Loucy (cell line): Measurements from ENCODE around the gene ZNF814.
"Not testable (repeated sequence)": the region's sequence is repeated elsewhere in the genome, so short reads cannot be mapped to it uniquely, and the experiment has no call there.

Source experiments
- H2AFZ ChIP-seq: fragments of 200-600 bp; sonication (generic); 2 replicates; pipeline ENCODE4 v1.6.0; 2016; ENCODE audit warnings: antibody characterized with exemption, mild to moderate bottlenecking, low read length, moderate library complexity
- H3F3A ChIP-seq: fragments of 200-600 bp; 2 replicates; pipeline ENCODE4 v1.6.0; 2016; ENCODE audit warnings: antibody characterized with exemption, low read depth, mild to moderate bottlenecking
- H3K27me3 ChIP-seq: fragments of 200-600 bp; sonication (generic); 2 replicates; pipeline ENCODE4 v1.6.1; 2014; ENCODE audit warnings: low read length, mild to moderate bottlenecking; ENCODE audit not compliant: insufficient read depth, poor library complexity, severe bottlenecking
- H3K36me3 ChIP-seq: fragments of 200-600 bp; sonication (generic); 2 replicates; pipeline ENCODE4 v1.6.1; 2016; ENCODE audit warnings: low read length; ENCODE audit not compliant: insufficient read depth
- H3K4me1 ChIP-seq: fragments of 200-600 bp; sonication (generic); 2 replicates; pipeline ENCODE4 v1.5.1; 2014; ENCODE audit warnings: low read length, mild to moderate bottlenecking; ENCODE audit not compliant: insufficient read depth, poor library complexity, severe bottlenecking
- H3K4me2 ChIP-seq: fragments of 200-600 bp; sonication (generic); 2 replicates; pipeline ENCODE4 v1.6.0; 2014; ENCODE audit warnings: antibody characterized with exemption, low read length, low read depth, mild to moderate bottlenecking; ENCODE audit not compliant: poor library complexity, severe bottlenecking
- H3K4me3 ChIP-seq: fragments of 200-600 bp; sonication (generic); 2 replicates; pipeline ENCODE4 v1.5.1; 2014; ENCODE audit warnings: low read length, mild to moderate bottlenecking, mixed read lengths; ENCODE audit not compliant: poor library complexity, severe bottlenecking
- H3K79me2 ChIP-seq: fragments of 200-600 bp; sonication (generic); 2 replicates; pipeline ENCODE4 v1.6.1; 2014; ENCODE audit warnings: low read length; ENCODE audit not compliant: insufficient read depth
- H3K9ac ChIP-seq: fragments of 200-600 bp; sonication (generic); 2 replicates; pipeline ENCODE4 v1.6.0; 2014; ENCODE audit warnings: mild to moderate bottlenecking, low read depth, low read length, moderate library complexity; ENCODE audit not compliant: poor library complexity, severe bottlenecking
- H3K9me2 ChIP-seq: fragments of 200-600 bp; sonication (generic); replicated peaks from 2 replicates; pipeline ENCODE4 v1.6.1; 2016; ENCODE audit warnings: low read depth, low read length, mixed read lengths
- H3K9me3 ChIP-seq: fragments of 200-600 bp; sonication (generic); 2 replicates; pipeline ENCODE4 v1.6.1; 2014; ENCODE audit warnings: mild to moderate bottlenecking, antibody characterized with exemption, low read length, low read depth; ENCODE audit not compliant: insufficient read depth
- H4K20me1 ChIP-seq: fragments of 200-600 bp; sonication (generic); 2 replicates; pipeline ENCODE4 v1.6.0; 2014; ENCODE audit warnings: antibody characterized with exemption, low read length, mild to moderate bottlenecking; ENCODE audit not compliant: insufficient read depth, poor library complexity, severe bottlenecking
- EZH2phosphoT487 ChIP-seq: fragments of 200-600 bp; IDR thresholded peaks from 2 replicates; pipeline ENCODE4 v1.6.1; 2018; ENCODE audit warnings: antibody characterized with exemption, mild to moderate bottlenecking, moderate library complexity, borderline replicate concordance
- TF ChIP-seq, protein P1 (sequence below): fragments of 200-600 bp; sonication (generic); conservative IDR thresholded peaks from 2 replicates; pipeline ENCODE4 v1.5.1; 2014; ENCODE audit warnings: mild to moderate bottlenecking, antibody characterized with exemption, low read length

ZNF814 gene

DNA sequence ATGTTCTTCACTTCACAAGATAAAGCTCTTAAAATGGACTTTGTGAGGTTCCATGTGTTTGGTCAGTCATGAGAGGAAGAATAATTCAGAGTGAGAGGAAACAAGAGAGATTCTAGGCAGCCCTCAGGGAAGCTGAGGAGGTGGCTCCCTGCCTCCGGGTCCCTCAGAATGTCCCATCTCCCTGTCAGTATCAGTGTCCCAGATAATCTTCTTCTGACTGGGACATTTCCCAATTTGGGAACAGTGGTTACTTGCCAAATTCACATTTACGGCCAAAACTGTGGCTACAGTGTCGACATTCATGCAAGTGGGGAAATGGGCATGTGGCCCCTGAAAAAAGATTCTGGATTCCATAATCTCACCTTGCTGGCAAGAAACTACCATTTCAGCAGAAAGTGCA, 18.6 kb upstream of the ZNF814 start:
- Histone ChIP-seq H3K27me3 (no peaks in the 10 kb centered on the region), H3K9ac (no peak overlapping the region), H3K4me2 (no peak overlapping the region), H3K4me1 (no peaks in the 10 kb centered on the region), H3K79me2 (peaks cover 4% of the 10 kb centered on the region; the same call in 1 of the 2 replicates), H3K9me3 (no peaks in the 10 kb centered on the region), H3K4me3 (no peak overlapping the region), H4K20me1 (no peaks in the 10 kb centered on the region), H3F3A (no peaks in the 10 kb centered on the region), H3K9me2 (no peaks in the 10 kb centered on the region), H2AFZ (no peak overlapping the region), H3K36me3 (peaks cover 20% of the 10 kb centered on the region; the same call in 1 of the 2 replicates)
- no peak for TF ChIP-seq EZH2phosphoT487

DNA sequence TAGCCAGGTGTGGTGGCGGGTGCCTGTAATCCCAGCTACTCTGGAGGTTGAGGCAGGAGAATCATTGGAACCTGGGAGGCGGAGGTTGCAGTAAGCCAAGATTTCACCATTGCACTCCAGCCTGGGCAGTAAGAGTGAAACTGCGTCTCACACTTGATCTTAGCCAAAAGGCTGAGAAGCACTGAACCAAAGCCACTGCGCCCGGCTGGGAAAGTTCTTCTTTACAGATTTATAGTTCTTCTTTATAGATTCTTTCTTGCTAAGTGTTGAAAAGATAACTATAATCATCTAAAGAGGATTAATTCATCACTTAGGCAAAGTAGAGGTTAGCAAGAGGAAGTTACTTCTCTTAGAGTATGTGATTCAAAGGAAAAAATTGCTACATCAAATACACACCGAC, 16.4 kb upstream of the ZNF814 start:
- H3K36me3 ChIP-seq, result peaks cover 7% of the 10 kb centered on the region; the same call in 1 of the 2 replicates
- TF ChIP-seq EZH2phosphoT487, result no peak
- TF ChIP-seq, protein P1, sequence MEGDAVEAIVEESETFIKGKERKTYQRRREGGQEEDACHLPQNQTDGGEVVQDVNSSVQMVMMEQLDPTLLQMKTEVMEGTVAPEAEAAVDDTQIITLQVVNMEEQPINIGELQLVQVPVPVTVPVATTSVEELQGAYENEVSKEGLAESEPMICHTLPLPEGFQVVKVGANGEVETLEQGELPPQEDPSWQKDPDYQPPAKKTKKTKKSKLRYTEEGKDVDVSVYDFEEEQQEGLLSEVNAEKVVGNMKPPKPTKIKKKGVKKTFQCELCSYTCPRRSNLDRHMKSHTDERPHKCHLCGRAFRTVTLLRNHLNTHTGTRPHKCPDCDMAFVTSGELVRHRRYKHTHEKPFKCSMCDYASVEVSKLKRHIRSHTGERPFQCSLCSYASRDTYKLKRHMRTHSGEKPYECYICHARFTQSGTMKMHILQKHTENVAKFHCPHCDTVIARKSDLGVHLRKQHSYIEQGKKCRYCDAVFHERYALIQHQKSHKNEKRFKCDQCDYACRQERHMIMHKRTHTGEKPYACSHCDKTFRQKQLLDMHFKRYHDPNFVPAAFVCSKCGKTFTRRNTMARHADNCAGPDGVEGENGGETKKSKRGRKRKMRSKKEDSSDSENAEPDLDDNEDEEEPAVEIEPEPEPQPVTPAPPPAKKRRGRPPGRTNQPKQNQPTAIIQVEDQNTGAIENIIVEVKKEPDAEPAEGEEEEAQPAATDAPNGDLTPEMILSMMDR, result no peak
- no peaks in the 10 kb centered on the region for H4K20me1 ChIP-seq

DNA sequence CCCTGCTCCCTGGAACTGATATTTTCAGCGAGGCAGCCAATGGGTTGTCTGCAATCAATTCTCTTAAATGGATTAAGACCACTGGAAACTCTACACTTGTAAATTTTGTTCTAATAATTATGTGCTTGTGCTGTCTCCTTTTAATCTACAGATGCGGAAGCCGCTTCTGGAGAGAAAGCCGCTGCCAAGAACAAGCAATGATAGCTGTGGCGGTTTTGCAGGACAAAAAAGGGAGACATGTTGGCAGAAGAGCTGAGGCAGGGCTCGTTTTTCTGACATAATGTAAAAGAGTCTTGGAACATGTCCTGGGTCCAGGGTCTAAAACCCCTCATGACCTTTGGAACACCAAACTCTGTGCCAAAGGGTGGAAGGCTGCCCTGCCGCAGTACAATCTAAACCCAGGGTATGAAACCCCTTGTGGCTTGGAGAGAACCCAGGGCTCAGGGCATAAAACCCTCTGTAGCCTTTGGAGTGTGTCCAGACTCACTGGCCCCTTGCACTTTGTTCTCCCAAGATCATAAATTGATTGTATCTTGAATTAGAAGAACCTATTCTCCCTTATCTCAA, 14.9 kb upstream of the ZNF814 start:
- H3K4me3 ChIP-seq, result no peak overlapping the region
- no peak overlapping the region for H3K9ac ChIP-seq
- TF ChIP-seq, protein P1, result no peak
- TF ChIP-seq EZH2phosphoT487, result no peak
- H2AFZ ChIP-seq, result no peak overlapping the region
- H3K79me2 ChIP-seq, result no peaks in the 10 kb centered on the region
- no peaks in the 10 kb centered on the region for H3K4me1 ChIP-seq
- H3K27me3 ChIP-seq, result no peaks in the 10 kb centered on the region
- H3K4me2 ChIP-seq, result no peak overlapping the region
- peaks cover 7% of the 10 kb centered on the region; the same call in 1 of the 2 replicates for H3K36me3 ChIP-seq
- H4K20me1 ChIP-seq, result no peaks in the 10 kb centered on the region
- H3F3A ChIP-seq, result no peaks in the 10 kb centered on the region
- no peaks in the 10 kb centered on the region for H3K9me2 ChIP-seq
- H3K9me3 ChIP-seq, result no peaks in the 10 kb centered on the region

More for the DNA sequence above, 16.4 kb upstream of the ZNF814 start:
- Histone ChIP-seq H2AFZ (no peak overlapping the region), H3K9me3 (no peaks in the 10 kb centered on the region), H3K9ac (no peak overlapping the region), H3K79me2 (no peaks in the 10 kb centered on the region), H3K4me1 (no peaks in the 10 kb centered on the region), H3K27me3 (no peaks in the 10 kb centered on the region), H3K4me2 (no peak overlapping the region), H3F3A (no peaks in the 10 kb centered on the region), H3K4me3 (no peak overlapping the region), H3K9me2 (no peaks in the 10 kb centered on the region)

DNA sequence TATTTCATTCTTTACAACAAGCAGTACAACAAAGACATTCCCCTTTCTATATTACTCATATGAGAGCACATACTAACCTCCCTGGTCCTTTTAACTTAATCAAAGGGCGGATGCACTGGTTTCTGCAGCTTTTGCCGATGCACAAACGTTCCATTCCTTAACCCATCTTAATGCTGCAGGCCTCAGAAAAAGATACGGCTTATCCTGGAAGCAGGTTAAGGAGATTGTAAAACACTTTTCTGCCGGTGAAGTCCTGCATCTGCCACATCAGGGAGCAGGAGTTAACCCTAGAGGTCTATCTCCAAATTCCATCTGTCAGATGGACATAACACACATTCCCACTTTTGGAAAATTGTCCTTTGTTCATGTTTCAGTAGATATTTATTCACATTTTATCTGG, 11.5 kb upstream of the ZNF814 start:
- H4K20me1 ChIP-seq, result no peaks in the 10 kb centered on the region
- H3K9me2 ChIP-seq, result no peaks in the 10 kb centered on the region
- TF ChIP-seq, protein P1, result no peak
- no peak for TF ChIP-seq EZH2phosphoT487
- H3K4me2 ChIP-seq, result no peak overlapping the region
- no peaks in the 10 kb centered on the region for H3F3A ChIP-seq
- H3K4me3 ChIP-seq, result no peak overlapping the region
- H3K36me3 ChIP-seq, result no peaks in the 10 kb centered on the region
- H3K4me1 ChIP-seq, result no peaks in the 10 kb centered on the region
- H3K27me3 ChIP-seq, result no peaks in the 10 kb centered on the region
- H3K79me2 ChIP-seq, result no peaks in the 10 kb centered on the region
- no peak overlapping the region for H2AFZ ChIP-seq
- no peak overlapping the region for H3K9ac ChIP-seq
- H3K9me3 ChIP-seq, result no peaks in the 10 kb centered on the region

DNA sequence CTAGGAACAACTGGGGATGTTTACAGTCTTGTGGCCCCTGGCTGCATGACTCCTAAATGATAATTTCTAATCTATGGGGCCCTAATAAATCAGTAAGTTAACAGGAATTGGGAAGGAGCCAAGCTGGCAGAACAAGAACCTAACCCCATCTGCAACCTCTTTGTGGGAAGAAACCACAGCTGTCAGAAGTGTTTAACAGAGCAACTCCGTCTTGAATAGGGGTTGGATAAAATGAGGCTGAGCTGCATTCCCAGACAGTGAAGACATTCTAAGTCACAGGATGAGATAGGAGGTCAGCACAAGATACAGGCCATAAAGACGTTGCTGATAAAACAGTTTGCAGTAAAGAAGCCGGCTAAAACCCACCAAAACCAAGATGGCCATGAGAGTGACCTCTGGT, 1.9 kb upstream of the ZNF814 start:
- H3K27me3 ChIP-seq, H2AFZ ChIP-seq, H4K20me1 ChIP-seq, H3K36me3 ChIP-seq, H3K9ac ChIP-seq, H3K4me3 ChIP-seq, H3F3A ChIP-seq, H3K9me3 ChIP-seq, H3K9me2 ChIP-seq, H3K4me2 ChIP-seq: not testable (repeated sequence)
- Histone ChIP-seq H3K4me1 (peaks cover 16% of the 10 kb centered on the region), H3K79me2 (peaks cover 30% of the 10 kb centered on the region)
